HG03108 (cell line): Measurements from ENCODE around the gene ADCY2.

ENCODE experiments used
- ATAC-seq: cut with Tn5 transposase; IDR thresholded peaks from one replicate; pipeline ENCODE4 v1.9.1; 2021; ENCODE audit warnings: moderate library complexity; ENCODE audit not compliant: unreplicated experiment

The ADCY2 gene

DNA sequence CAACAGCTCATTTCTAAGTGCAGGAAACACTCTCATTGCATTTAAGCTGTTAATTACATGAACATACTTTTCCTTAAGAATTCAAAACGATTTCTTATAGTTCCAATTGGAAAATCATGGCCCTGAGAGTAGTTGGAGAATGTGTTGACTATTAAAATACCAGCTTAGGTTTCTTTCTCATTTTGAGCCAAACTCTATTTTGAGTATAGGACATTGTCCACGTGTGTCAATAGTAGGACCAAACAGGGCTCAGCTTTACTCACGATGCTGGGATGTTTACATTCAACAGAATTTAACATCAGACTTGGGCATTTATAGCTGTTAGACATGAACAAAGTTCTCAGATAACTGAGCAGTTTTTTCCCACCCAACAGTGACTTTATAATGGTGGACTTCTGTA lies 39.6 kb downstream of the ADCY2 start:
- no peak for ATAC-seq

DNA sequence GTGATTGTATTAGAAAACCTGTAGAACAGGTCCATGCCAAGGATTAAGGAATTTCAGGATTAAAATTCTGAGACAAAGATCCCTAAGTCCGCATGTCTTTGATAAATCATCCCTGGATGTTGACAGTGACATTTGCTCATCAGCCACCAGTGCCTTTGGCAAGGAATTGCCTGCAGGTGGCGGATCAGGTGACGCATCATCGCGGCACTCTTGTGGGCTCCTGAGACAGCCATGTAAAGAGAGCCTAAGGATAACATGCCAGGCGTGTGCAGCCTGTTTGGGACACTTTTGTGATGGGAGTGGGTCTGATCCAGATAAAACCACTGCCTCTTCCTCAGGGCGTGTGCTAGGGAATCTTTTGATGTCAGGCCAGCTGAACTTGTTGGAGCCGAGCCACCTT lies 40.6 kb downstream of the ADCY2 start:
- ATAC-seq: no peak

DNA sequence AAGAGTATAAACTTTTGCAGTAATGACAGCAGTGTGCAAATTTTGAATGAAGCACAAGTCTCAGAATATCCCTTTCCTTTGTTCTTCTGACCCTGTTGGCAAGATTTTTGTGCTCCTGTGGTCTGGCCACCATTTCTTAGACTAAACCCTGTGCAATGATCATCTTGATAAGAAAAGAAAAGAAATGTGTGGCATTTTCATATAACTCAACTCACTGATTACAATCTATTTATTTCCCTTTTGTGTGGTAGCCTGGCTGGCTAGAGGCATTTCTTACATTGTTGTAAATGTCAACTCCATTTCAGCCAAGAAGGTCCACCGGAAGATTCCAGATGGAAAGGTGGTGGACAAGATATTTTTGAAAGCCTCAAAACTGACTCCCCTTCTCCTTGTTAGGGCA lies 41.9 kb downstream of the ADCY2 start:
- ATAC-seq: no peak

DNA sequence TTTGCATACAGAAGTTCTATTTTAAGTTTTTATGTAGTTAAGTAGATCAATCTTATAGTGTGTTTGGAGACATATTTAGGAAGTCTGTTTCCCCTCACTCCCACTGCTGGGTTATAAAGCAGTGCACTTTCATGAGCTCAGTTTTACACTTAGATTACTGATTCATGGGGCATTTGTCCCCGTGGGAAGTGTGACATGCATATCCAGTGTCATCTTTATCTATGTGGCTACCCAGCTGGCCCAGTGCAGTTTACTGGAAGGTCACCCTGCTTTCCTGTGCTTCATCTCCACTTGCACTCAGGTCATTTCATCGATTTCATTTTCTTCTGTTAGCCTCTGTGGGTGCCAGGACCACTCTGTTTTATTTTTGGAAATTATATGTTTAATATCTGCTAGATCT lies 49.1 kb downstream of the ADCY2 start:
- no peak for ATAC-seq

DNA sequence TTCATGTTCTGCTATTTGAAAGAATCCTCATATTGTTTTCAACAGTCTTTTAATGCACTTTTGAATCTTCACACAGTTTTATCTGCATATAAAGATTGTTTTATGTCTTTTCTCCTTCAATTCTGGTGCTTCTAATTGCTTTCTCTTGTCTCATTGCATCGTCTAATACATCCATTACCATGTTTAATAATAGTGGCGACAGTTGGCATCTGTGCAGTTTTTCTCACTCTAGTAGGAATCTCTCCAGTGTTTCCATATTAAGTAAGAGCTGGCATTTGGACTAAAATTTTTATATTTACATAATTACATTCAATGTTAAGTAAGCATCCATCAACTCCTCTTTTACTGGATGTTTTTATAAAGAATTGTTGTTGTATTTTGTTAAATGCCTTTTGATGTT lies 49.9 kb downstream of the ADCY2 start:
- ATAC-seq: no peak

DNA sequence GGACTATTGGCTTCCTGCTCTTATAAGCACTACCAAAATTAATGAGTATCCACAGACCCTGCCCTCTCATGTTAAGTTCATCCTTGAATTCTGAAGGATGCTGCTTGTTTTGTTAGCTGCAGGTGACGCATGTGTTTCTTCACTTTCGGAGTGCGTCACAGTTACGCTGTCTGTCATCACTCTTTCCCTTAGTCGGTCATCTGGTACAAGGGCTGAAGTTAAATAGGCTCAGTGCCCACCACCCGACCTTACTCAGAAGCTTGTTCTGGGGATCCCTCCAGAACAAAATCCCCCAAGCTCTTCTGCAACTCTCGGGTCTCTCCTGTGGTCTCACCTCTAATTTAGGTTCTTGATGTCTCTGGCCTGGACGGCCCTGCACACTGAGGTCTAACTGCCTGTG lies 51.0 kb downstream of the ADCY2 start:
- ATAC-seq: no peak

DNA sequence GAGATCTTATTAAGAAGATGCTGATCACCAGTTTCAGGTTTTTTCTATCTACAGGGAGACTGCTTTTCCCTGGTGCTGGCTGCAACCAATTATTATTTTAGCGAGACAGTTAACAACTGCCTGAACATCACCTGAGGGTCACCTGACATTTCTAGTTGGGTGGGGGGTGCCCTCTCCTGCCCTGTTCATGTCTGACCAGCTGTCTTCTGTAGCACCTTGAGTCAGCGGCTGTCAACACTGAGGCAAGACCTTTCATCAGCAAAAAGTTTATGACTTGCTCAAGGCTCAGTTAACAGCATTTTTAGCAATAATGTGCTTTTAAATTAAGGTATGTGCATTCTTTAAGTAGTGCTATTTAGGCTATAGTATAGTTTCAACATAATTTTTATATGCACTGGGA lies 58.0 kb downstream of the ADCY2 start:
- ATAC-seq: no peak

DNA sequence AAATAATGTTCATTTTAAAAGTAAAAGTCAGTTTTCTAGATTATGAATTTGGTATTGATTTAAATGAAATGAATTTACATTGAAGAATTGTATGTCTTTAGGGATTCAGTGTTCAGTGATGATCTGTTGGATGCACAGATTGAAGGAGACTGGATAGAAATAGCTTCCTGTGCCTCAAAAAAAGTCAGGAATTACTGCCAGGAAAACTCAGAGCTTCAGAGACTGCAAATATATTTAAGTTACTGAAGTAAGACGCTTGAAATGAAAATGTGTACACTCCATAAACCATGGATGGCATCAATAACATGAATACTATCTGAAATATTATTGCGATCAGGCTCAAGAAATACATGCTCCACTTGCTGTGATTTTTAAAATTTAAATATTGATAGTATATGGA lies 60.3 kb downstream of the ADCY2 start:
- ATAC-seq: no peak

DNA sequence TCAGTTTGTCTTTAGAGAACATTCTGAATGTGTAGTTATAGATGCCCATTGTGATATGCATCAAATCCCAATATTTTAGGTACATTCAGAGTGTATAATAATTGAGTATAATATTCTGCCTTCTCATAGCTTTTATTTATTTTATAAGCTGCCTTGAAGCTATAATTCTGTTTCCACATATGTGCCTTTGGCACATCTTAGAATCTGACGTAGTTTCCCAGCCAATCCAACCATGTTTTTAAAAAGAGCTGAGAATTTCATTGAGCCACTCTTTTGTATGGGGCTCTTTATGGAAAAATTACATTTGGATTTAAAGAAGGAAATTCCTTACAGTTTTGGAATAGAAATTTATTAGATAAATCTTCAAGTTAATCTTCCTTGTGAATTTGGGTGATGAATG lies 65.4 kb downstream of the ADCY2 start:
- no peak for ATAC-seq

DNA sequence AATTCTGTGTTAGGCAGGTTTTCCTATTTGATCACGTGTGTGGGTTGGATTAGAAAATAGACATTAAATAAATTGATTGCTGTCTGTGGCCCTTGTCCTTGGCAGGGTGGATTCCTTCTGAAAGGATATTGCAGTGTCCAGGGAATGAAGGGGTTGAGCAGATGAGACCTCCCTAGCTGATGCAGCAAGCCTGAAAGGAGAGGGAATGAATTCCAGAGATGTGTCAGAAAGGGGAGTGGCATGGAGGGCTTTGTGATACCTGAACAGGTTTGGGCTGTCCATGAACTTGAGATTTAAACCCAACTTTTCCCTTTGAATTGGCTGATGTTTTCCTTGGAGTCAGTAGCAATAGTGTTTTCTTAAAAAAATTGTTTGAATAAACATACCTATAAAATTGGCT lies 66.8 kb downstream of the ADCY2 start:
- no peak for ATAC-seq

DNA sequence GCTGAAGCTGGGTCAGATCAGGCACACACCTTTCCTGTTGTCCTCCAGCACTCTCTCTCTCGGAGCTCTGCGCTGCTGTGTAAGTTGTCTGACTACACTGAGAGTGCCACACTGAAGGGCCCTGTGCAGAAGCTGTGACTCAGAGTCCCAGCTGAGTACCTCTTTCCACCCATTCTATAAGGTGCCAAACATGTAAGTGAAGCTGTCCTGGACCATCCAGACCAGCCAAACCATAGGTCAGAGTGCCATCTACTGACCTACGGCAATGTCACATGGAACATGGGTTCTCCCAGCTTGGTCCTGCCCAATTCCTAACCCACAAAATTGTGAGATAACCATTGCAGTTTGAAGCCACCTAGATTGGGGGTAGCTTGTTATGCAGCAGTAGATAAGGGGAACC lies 68.2 kb downstream of the ADCY2 start:
- no peak for ATAC-seq

DNA sequence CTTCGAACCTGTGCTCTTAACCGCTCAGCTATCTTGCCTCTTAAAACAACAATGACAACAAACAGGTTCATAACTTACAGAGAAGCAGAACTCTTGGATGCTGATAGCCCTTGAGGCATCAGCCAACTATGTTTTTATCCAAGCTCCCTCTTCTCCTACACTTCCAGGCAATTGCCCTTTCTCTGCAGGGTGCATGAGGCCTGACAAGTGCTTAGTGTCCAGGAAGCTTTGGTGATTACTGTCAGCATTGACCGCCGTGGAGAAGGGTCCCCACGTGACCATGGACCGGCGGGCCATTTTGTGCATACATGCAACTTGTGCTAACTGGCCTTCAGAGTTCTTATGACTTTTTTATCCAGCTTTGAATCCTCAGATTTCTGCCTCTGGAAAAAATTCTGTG lies 71.2 kb downstream of the ADCY2 start:
- ATAC-seq: no peak

DNA sequence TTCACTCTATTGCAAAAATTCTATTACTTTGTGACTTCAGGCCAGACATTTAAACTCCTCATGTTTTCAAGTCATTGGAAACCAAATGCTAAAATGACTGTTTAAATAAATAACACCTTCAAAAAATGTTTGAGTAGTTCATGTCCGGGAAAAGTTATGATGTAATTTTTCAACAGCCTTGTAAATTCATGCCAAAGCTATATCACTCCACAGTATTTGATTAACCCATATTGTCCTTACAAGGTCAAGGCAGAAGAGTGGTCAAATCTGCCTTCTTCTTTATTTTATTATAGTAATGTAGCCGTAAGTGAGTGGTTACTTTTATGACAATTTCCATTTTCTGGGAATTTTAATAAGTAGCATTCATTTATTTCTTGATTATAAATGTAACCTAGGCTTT lies 72.8 kb downstream of the ADCY2 start:
- no peak for ATAC-seq

DNA sequence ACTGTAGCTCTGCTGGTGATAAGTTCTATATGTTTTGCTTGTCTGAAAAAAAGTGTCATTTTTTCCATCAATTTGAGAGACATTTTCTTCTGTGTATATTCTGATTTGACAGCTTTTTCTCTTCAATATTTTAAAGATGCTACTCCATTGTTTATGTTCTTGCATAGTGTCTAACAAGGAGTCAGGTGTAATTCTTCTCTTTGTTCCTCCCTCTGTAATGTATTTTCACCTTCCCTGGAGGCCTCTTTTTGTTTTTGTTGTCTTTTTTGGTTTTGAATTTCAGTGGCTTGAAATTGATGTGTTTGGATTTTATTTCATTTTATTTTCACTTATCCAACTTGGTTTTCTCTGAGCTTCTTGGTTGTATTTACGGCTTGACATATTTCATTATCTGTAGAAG lies 75.8 kb downstream of the ADCY2 start:
- no peak for ATAC-seq

DNA sequence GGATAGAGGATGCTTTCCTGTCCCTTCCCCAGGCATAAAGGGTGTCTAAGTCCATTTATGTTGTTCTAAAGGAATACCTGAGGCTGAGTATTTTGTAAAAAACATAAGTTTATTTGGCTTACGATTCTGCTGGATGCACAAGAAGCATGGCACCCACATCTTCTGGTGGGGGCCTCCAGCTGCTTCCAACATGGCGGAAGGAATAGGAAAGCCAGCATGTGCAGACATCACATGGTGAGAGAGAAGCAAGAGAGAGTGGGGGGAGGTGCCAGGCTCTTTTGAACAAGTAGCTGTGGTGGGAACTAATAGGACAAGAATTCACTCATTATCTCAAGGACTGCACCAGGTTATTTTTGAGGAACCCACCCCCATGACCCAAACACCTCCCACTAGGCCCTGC lies 77.2 kb downstream of the ADCY2 start:
- no peak for ATAC-seq

DNA sequence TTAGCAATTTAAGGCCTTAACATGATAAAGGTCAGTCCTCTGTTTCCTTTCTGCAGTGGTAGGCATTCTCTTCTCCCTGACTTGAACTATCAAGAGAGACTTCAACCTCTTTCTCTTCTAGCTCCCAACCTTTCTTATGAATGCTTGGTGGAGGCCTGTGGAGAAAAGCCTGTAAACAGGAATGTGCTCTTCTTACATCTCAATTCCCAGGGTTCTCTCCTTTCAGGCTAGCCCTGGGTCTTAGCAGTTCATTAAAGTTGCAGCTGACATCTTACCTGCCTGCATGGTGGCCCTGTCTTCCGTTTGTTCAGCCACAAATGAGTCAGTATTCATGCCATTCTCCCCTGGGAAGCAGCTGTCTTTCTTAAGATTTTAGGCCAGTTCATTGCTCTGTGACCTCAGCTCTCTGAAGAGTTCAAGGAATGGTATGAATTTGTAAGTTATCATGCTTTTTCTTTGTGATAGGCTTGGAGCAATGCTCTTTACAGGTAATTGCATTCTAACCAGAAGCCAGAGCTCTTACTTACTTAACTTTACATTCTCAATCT lies 77.8 kb downstream of the ADCY2 start:
- ATAC-seq: no peak

DNA sequence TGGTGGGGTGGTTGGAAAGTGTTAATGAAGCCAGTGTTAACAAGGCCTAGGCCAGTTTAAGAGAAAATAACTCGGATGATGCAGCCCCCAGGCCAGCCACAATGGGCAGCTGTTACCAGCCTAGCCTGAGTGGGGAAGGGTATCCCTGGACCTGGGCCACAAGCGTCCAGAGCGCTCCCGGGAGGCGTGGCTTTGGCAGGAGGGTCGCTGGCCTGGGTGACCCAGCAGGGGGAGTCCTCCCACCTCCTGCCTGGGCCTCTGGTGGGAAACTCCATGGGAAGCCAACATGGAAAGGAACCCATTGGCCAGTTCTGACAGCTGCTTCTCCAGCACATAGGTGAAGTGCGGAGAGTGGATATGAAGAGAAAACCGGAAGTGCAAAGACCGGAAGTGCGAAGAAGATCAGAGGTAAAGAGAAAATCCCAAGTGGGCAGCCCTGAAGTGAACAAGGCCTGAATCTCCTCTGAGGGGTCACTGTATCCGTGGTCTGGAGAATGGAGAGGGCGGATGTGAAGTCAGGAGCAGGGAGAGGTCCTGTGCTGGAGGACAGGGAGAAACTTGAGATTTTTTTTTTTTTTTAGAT lies 79.0 kb downstream of the ADCY2 start:
- no peak for ATAC-seq

DNA sequence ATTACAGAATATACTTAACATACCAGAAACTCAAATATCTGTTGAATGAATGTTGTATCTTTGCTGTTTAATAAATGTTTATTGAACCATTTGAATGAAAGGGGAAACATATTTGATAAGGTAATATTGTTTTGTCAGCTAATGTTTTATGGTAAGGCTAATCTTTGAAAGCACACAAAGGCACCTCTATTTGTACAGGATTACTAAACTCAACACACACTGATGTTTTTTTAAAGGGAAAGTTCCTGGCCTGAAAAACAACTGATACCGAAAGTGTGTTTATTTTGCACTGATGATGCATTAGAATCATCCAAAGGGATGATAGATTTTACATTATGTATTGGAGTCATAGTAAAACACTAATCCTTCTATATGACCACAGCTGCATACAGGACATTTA lies 82.5 kb downstream of the ADCY2 start:
- no peak for ATAC-seq

DNA sequence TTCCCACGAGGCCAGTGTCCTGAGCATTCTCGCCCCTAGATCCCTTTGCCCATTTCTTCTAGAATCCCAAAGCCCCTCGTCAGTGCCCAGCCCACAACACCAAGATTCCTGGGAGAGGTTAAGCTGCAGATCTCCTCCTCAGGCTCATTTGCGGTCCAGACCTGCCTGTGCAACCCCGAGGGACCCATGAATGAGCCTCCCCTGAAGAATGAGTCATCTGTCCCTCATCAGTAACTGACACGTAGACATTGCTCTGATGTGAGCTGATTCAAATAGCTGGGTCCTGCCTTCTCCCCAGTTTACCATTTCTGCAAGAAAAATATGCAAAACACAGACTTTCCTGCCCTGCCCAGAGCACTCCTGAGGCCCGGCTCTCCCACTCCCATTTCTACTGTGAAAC lies 92.8 kb downstream of the ADCY2 start:
- no peak for ATAC-seq

DNA sequence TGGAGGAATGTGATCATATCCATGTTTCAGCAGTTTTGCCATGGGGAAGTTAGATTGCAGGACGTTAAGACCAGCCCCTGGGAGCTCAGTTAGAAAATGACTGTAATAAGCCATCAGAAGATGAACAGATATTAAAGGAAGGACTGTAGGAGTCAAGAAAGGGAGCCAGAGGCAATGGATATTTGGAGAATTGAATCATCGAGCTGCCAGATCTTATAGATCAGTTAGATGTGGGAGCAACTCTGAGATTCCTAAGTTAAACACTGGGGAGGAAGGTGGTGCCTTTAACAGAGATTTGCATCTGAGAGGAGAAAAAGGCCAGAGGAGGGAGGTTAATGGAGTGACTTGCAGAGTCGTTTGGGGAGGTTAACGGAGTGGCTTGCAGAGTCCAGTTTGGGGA lies 96.4 kb downstream of the ADCY2 start:
- ATAC-seq: no peak

DNA sequence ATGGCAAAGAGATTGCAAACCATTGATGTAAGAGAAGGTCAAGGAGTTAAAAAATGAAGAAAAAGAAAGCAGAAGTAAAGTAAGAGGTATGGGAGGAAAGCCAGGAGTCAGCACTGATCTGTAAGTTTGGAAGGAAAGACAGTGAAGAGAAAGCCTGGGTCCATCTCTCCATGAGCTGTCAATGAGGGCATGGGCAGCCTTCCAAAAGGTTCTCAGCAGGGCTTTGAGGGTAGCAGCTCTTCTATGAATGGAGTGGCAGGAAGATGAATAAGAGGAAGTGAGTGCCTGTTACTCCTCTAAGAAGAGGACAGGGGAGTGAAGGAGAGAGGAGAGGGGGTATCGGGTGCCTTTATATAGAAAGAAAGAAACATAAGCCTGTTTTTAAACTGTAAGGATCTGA lies 97.1 kb downstream of the ADCY2 start:
- no peak for ATAC-seq

DNA sequence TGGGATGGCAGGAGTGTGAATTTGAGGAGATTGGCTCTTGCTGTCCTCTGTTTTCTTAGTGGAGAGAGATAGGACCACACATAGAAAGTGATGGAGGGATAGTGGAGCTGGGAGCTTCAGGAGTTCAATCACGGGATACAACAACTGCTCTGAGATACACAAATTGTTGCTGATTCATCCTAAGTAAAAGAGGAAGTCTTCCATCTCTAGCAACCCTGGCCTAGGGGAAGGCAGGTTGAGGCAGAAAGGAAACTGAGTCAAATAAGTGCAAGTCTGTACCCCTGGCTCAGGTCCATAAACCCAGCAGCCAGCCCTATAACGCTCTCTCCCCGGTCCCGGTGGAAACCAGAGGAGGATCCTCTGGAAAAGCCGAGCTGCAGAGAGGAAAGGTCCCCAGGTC lies 97.7 kb downstream of the ADCY2 start:
- ATAC-seq: no peak

DNA sequence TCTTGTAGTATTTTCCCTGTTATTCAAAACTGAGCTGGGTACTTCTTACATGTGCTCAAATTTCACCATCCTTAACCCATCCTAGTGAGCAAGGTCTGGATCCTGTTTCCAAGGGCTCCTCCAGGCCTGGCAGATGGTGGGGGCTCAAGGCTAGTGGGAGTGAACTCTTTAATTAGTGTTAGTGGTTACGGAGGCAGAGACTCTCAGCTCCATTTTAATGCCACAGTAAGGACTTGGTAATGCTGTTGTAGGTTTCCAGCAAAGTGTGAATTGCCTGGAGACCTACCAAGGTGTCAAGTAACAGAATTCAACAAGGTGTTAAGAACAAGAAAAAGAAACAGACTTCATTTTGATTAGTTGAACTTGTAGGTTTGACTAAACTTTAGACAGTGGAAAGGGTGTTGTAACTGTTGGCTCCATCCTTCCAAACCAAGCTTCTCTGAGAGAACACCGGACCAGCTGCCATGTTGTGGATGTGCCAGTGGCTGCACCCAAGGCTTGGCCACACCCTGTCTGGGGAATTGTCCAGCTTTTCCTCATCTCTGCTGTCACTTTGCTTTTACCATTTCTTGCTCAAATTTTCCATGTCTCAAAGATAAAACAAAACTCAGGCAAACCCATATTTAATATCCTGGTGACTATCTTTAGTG lies 98.7 kb downstream of the ADCY2 start:
- ATAC-seq: no peak
